HUES6 (cell line): ENCODE measurements around the gene RCE1.
A peak's percentile ranks its signal among the peaks of the same experiment; 100 is the strongest.

Experiments used
- H3K27ac ChIP-seq: 2 replicates; pipeline ENCODE4 v1.7.0; 2013; ENCODE audit warnings: low read depth, mild to moderate bottlenecking, low read length, inconsistent platforms
- H3K27me3 ChIP-seq: 2 replicates; pipeline ENCODE4 v1.6.1; 2013; ENCODE audit warnings: low read length; ENCODE audit not compliant: control insufficient read depth, insufficient read depth
- H3K36me3 ChIP-seq: 2 replicates; pipeline ENCODE4 v1.6.1; 2013; ENCODE audit warnings: low read length; ENCODE audit not compliant: control insufficient read depth, insufficient read depth
- H3K4me1 ChIP-seq: 2 replicates; pipeline ENCODE4 v1.6.1; 2013; ENCODE audit warnings: low read length; ENCODE audit not compliant: control insufficient read depth, insufficient read depth
- H3K4me3 ChIP-seq: 2 replicates; pipeline ENCODE4 v1.5.1; 2013; ENCODE audit warnings: low read depth, low read length
- H3K9ac ChIP-seq: one replicate; pipeline ENCODE4 v1.6.1; 2013; ENCODE audit warnings: mild to moderate bottlenecking, low read length
- H3K9me3 ChIP-seq: 2 replicates; pipeline ENCODE4 v1.6.1; 2013; ENCODE audit warnings: low read depth, low read length; ENCODE audit not compliant: control insufficient read depth, insufficient read depth

Gene RCE1

GRCh38 chr11:66866007-66866406, 22.8 kb downstream of the RCE1 start:
- no peak overlapping the region for H3K9ac ChIP-seq
- H3K36me3 ChIP-seq, result no peaks in the 10 kb centered on the region; the same call in 1 of the 2 replicates

DNA sequence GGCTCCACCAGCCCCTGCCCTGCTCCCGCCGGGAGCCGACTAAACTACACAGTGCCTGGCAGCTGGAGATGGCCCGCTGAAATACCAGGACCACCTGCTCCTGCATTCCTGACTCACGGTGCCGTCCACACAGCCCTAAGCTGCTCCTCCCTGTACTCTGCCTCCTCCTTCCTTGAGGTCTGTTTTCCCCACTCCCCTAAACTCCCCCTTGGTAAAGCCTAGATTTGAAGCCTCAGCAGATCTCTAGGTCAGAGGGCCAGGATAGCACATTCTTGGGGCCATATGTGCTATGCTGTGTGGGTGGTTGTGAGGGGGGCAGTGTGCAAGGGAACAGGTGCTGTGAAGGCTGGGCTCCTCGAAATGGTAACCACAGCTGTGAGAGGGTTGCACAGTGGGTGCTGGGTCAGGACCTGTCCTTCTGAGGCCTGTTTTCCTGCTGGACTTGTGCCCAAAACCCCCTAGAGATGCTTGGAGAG, 23.3 kb downstream of the RCE1 start:
- peaks cover 3% of the 10 kb centered on the region for H3K36me3 ChIP-seq
- no peaks in the 10 kb centered on the region for H3K27me3 ChIP-seq
- no peak overlapping the region for H3K4me3 ChIP-seq
- peak overlapping the region; percentile 12 for H3K9ac ChIP-seq
- no peaks in the 10 kb centered on the region for H3K9me3 ChIP-seq
- H3K27ac ChIP-seq, result no peak overlapping the region
- H3K4me1 ChIP-seq, result peaks cover 4% of the 10 kb centered on the region

More at GRCh38 chr11:66866007-66866406, 22.8 kb downstream of the RCE1 start:
- peaks cover 4% of the 10 kb centered on the region for H3K4me1 ChIP-seq
- H3K27ac ChIP-seq, result no peak overlapping the region
- H3K9me3 ChIP-seq, result no peaks in the 10 kb centered on the region
- no peak overlapping the region for H3K4me3 ChIP-seq
- H3K27me3 ChIP-seq, result no peaks in the 10 kb centered on the region

DNA sequence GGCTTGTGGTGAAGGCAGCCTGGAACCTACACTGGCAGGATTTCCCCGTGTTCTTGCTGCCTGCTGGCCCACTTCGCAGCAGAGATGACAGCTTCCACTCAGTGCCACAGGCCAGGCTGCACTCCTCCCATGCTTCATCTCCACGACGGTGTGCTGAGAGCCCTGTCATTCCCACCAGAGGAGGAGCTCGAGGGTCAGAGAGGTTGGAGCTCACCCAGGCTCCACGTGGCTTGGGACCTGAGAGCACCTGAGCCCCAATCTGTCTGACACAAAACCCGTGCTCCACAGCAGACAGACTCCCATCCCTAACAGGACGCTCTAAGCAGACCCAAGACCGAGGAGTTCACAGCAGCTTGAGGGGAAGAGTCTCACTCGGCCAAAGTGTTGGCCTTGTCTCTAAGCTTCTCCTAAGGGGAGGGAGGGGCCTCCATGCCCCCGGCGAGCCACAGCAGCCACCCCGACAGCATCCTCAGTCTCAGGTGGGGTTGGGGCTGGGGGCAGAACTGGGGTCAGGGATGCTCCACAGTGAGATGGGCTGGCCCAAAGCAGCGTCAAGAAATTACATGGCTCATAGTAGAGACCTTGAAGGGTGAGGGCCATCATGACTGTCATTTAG, 24.3 kb downstream of the RCE1 start:
- Histone ChIP-seq H3K4me3 (no peak overlapping the region), H3K36me3 (peaks cover 3% of the 10 kb centered on the region; the same call in 1 of the 2 replicates), H3K27me3 (no peaks in the 10 kb centered on the region), H3K9ac (no peak overlapping the region), H3K27ac (no peak overlapping the region), H3K9me3 (no peaks in the 10 kb centered on the region), H3K4me1 (peaks cover 4% of the 10 kb centered on the region)

- Histone ChIP-seq H3K36me3 (peaks cover 3% of the 10 kb centered on the region; the same call in 1 of the 2 replicates), H3K4me1 (peaks cover 4% of the 10 kb centered on the region), H3K27ac (no peak overlapping the region), H3K9ac (no peak overlapping the region), H3K9me3 (no peaks in the 10 kb centered on the region), H3K27me3 (no peaks in the 10 kb centered on the region), H3K4me3 (no peak overlapping the region)
These were observed 25.0 kb downstream of the RCE1 start for GRCh38 chr11:66868082-66868725.

DNA sequence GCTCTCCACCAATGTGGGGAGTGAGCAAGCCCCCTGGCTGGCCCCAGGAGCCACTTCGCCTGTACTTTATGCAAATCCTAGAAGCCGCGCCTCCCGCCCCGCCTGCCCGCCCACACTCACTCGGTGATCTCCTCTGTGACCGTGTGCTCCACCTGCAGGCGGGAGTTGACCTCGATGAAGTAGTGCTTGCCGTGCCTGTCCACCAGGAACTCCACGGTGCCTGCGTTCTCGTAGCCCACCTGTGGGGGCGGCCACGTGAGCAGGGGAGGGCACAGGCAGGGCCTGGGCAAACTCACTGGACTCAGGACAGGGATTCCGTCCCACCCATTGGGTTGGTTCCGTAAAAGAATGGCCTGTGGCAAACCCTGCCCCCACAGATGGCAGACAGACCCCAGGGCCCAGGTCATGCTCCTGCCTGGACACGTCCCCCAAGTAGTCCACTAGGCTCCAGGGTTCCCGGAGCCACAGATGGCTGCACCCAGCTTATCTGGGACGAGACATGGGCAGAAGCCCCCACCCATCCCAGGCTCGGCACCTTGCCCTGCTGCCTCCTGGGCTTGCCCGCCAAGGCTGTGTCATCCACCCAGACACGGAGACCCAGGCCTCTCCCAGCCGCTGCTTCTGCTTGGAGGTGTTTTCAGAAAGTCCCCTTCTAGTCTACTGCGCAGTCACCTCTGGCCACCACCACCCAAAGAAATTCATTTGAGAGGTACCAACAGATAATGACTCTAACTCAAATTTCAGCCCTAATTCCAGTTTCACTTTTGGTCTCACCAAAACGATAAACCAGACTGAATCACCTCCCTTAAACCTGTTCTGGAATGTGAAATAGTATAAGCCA, 25.7 kb downstream of the RCE1 start:
- Histone ChIP-seq H3K4me3 (no peak overlapping the region), H3K9ac (no peak overlapping the region), H3K27ac (no peak overlapping the region), H3K9me3 (no peaks in the 10 kb centered on the region), H3K27me3 (no peaks in the 10 kb centered on the region), H3K36me3 (peaks cover 3% of the 10 kb centered on the region; the same call in 1 of the 2 replicates), H3K4me1 (peaks cover 4% of the 10 kb centered on the region)

DNA sequence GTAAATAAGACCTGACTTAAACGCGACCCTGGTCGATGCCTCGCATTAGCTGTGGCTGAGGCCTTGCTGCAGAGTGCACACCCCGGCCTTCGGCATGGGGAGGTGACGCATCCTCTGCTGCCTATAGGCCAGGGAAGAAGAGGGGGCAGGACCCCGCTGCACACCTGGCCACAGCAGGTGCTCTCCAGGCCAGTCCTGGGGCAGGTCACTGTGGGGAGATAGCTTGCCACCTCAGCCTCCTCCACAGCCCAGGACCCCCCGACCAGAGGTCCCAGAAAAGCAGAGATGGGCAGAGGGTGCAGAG, 26.3 kb downstream of the RCE1 start:
- no peak overlapping the region for H3K4me3 ChIP-seq
- H3K9me3 ChIP-seq, result no peaks in the 10 kb centered on the region
- peaks cover 4% of the 10 kb centered on the region for H3K4me1 ChIP-seq
- no peak overlapping the region for H3K27ac ChIP-seq
- no peaks in the 10 kb centered on the region for H3K27me3 ChIP-seq
- peaks cover 3% of the 10 kb centered on the region; the same call in 1 of the 2 replicates for H3K36me3 ChIP-seq
- no peak overlapping the region for H3K9ac ChIP-seq

DNA sequence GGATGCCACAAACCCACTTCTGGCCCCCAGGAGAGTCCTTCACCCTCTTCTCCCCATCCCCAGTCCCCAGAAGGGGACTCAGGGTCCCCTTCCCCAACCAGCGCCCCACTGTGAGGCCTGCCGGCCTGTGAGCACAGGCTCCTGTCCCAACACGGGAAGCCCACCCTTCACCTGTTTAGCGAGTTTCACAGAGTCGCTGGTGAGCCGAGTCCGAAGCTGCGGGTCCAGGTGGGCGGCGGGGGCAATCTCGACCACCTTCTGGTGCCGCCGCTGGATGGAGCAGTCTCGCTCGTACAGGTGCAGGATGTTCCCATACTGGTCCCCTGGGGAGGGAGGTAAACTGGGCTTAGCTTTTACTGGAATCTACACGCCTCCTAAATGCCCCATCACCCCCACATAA, 26.9 kb downstream of the RCE1 start:
- Histone ChIP-seq H3K27me3 (no peaks in the 10 kb centered on the region), H3K36me3 (peaks cover 3% of the 10 kb centered on the region; the same call in 1 of the 2 replicates), H3K4me1 (peaks cover 4% of the 10 kb centered on the region), H3K27ac (no peak overlapping the region), H3K9me3 (no peaks in the 10 kb centered on the region), H3K9ac (no peak overlapping the region), H3K4me3 (no peak overlapping the region)

DNA sequence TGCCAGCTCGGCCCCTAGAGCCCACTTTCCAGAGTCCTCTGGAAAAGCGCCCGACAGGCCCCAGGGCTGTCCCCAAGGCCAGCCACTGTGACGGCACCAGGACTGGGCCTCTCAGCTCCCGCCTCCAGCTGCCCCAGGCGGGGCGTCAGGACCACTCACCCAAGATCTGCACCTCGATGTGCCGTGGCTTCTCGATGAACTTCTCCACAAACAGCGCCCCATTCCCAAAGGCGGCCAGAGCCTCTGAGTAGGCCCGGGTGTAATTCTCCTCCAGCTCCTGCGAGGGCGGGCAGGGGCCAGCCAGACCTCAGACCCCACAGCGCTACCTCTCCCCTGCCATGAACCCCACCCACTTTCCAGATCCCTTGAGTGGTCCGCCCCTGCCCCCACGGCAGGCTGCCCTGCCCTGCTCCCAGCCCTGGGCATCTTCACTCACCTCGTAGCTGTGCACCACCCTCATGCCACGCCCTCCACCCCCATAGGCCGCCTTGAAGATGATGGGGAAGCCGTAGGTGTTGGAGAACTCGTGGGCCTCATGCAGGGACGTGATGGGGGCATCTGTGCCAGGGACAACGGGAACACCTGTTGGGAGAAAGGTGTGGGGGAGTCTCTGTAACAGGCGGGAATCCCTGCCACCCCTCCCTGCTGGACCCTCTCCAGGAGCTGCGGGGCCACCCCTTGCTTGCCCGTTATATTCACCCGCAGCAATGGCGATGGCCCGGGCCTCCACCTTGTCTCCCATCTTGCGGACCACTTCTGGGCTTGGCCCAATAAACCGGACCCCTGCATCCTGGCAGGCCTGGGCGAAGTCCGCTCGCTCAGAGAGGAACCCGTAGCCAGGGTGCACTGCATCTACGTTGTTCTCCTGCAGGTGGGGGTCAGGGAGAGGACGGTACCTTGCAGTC, 27.6 kb downstream of the RCE1 start:
- peaks cover 3% of the 10 kb centered on the region; the same call in 1 of the 2 replicates for H3K36me3 ChIP-seq
- no peak overlapping the region for H3K4me3 ChIP-seq
- H3K27ac ChIP-seq, result no peak overlapping the region
- H3K4me1 ChIP-seq, result peaks cover 4% of the 10 kb centered on the region
- no peak overlapping the region for H3K9ac ChIP-seq
- no peaks in the 10 kb centered on the region for H3K27me3 ChIP-seq
- H3K9me3 ChIP-seq, result no peaks in the 10 kb centered on the region

DNA sequence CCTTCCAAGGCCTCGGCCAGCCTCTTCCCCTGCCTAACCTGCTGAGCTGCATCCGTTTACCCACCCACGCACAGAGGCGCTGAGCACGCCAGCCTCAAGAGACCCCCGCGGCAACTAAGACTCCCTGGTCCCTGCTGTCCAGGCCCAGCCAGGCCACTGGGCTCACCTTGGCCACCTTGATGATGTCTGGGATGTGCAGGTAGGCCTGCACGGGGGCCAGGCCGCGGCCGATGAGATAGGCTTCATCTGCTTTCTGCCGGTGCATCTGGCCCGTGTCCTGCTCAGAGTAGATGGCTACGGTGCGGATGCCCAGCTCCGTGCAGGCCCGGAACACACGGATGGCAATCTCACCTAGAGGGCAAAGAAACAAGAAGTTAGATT, 28.3 kb downstream of the RCE1 start:
- Histone ChIP-seq H3K9me3 (no peaks in the 10 kb centered on the region), H3K9ac (no peak overlapping the region), H3K4me1 (peaks cover 4% of the 10 kb centered on the region), H3K27me3 (no peaks in the 10 kb centered on the region), H3K36me3 (peaks cover 3% of the 10 kb centered on the region; the same call in 1 of the 2 replicates), H3K4me3 (no peak overlapping the region), H3K27ac (no peak overlapping the region)

GRCh38 chr11:66874232-66874631, 31.0 kb downstream of the RCE1 start:
- no peak overlapping the region for H3K9ac ChIP-seq
- no peak overlapping the region for H3K27ac ChIP-seq
- no peaks in the 10 kb centered on the region for H3K9me3 ChIP-seq
- H3K27me3 ChIP-seq, result no peaks in the 10 kb centered on the region
- peaks cover 3% of the 10 kb centered on the region; the same call in 1 of the 2 replicates for H3K36me3 ChIP-seq
- no peak overlapping the region for H3K4me3 ChIP-seq
- H3K4me1 ChIP-seq, result 0 out of 2 replicates have a peak, but pooled peaks cover 5% of the 10 kb centered on the region
